NCI-H510A treated with DMSO at 0.1 percent for 48 hours (cell line): ENCODE data around the gene CMTR1.

ENCODE experiments used
- DNase-seq: peaks from one replicate; lab custom pipeline; 2025; lab: John Stamatoyannopoulos, UW

The CMTR1 gene

DNA sequence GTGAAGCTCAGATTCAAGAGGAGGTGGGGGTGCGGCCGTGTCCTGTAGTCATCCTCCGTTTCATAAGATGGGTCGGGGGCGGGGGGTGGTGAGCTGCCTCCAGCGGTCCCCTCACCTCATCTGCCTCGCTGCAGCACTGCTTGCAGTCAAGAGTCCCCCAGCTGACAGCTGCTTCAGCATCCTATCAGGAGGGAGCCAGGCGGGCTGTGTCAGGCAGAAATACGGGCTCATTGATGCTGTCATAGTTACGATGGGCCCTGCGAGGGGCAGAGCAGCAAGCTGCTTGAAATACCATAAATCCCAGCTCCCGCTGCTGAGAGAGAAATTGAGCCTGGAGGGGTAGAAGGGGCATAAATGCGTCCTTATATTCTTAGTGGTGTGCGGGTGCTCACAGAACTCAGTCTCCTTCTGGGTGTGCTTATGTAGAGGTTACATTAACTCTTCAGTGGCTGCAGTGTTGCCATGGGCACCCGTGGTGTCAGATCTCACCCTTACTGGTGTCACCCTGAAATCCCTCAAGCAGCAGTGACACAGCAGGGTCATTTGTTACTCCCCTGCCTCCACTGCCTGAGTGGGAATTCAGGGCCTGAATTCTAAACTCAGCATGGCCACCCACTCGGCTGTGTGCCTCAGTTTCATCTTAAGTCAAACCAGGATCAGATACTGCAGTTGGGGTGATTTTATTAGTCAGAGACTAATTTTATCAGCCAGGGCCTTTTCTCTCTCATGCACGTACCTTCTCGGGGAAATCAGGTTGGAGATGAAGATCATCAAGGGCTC is 44.8 kb downstream of the CMTR1 start:
- DNase-seq, result no peak

DNA sequence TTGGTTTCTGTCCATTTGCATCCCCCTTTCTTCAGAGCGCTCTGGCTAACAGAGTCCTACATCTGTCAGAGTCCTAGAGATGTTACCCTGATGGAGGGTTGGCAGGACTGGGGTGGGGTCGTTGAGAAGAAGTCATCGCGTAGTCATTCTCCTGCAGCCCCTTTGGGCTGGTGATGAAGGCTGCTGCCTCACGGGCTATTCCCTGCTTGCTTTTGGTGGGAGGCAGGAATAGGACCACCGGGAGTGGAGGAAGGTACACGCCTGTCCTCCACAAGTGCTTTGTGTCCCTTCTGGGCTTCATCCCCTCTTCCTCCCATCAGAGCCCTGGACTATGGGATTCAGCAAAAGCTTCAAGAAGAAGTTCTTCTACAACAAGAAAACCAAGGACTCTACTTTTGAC is 45.8 kb downstream of the CMTR1 start:
- no peak for DNase-seq

DNA sequence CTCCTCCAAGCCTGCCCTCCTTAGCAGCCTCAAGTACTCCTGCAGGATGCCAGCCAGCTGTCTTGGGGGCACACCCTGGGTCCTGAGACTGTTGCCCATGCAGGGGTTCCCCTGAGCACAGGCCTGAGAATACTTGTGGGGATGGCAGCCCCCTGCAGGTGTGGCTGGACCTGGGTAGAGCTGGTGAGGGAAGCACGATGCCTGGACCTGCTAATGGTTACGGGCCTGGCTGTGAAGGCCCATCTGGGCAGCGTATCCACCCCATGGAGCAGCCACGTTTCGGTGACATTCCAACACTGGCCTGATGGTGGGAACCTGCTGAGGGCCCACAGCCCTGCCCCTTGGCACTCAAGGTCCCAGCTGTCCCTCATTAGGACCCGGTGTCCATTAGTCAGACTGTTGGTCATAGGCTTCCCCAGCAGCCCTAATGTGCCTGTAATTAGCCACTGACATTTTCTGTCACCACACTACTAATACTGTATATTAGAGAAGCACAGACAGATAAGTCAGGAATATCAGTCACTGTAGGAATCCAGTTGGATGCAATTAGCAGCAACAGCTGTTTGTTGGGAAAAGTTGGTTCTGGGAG is 46.3 kb downstream of the CMTR1 start:
- no peak for DNase-seq

DNA sequence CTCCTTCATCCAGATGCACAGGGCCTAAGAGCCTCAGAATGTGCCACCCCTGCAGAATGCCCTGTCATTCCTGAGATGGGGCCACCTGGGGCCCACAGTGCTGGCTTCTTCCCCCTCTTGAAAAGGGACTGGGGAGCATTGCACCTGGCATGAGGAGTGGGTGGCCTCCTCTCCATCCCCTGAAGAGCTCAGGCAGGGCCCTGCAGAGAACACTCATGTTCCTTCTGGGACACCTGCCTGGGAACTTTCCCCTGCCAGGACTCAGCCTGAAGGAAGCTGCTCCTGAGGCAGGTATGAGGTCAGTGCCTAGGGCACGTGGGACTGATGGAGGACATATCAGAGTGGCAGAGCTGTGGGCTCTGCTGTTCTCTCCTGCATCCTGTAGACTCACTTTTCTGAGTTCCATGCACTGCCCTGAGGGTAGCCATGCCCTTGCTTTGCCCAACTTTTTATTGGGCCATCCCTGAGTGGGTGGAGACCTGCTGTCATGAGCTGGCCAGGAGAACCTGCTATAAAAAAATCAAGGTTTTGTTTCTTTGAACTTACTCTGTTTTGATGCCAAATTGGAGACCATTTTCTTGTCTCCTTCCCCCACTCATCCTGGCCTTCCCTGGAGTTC is 47.2 kb downstream of the CMTR1 start:
- DNase-seq, result no peak

DNA sequence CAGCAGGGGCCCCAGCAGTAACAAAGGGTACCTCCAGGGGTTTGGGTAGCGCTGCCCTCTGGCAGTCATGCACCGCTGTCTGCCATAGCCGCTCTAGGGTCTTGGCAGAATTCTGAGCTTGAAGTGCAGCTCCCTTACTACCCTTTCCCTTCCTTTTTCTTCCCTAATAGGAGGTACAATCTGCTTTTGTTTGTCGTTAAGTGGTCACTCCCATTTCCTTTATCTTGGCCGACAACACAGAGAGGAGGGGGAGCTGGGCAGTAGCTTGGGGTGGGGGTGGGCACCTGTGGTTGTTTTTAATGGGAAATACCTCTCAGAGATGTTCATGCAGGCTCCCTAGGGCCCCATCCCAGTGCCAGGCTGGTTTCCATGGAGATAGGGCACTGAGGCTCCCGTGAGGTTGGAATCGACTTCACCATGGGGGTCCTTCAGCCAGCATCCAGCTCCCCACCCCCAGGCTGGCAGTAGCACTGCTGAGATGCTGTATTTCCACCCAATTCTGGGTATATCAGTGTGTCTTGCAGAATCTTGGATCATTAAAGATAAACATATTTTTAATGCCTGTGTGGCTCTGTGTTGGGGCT is 48.0 kb downstream of the CMTR1 start:
- no peak for DNase-seq

DNA sequence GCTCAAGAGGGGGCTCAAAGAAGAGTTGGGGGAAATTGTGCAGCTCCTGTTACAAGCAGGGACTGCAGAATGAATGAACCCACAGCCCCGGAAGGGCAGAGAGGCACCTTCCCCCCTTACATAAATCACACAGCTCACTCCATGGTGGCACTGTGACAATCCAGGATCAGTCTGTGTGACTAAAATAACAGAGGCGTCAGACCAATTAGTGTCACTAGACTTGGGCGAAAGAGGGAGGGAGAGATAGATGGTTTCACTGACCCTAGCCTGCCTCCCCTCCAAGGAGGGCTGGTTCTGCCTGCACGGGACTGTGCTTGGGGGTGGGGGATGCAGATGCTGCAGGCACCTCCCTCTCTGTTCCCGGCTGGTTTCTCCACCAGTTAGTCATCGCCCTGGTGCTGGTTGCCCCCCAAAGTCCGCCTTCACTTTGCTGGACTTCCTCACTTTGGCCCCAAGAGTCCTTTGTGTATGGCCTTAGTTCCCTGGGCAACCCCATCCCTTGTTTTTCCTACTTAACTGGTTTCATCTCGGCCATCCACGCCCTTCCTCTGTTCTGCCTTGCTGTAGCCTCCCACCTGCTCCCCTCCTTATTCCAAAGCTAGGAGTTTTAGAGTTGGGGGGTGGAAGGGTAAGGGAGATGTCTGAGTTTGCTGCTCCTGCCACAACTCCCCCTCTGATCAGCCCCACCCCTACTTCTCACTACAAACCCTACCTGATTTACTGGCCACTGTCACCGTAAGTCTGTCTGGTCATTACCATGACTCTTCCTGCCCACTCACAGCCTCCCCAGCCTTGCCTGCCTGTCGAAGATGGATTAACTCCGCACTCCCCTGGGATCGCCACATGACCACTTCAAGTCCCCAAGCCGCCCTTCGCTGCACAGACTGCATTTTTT is 48.9 kb downstream of the CMTR1 start:
- no peak for DNase-seq

DNA sequence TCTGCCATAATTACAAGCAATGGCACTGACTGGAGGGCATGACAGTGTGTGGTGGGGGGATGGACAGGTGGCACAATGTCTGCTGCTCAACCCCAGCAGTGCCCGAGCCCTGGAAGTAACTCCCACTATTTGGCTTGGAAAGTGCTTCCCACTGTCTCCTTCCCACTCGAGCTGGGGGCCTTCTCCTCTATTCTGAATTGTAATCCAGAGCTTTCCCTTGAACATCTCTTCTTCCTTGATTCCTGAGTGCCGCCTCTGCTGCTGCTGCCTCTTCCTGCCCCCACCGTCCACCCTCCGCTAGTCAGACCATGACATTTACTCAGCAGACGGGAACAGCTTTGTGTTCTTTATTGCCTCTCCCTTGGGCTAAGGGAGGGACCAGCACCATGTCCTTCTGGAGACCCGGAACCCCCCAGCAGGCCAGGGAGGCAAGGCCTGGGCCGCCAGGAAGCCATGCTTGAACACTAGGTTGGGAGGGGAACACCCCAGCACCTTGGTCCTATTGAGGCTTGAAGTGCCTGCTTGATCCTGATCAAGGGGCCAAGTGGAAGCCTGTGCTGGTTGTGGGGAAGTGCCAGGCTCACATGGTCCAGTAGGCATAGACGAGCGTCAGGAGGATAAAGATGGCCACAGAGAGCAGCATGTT is 49.7 kb downstream of the CMTR1 start:
- no peak for DNase-seq

DNA sequence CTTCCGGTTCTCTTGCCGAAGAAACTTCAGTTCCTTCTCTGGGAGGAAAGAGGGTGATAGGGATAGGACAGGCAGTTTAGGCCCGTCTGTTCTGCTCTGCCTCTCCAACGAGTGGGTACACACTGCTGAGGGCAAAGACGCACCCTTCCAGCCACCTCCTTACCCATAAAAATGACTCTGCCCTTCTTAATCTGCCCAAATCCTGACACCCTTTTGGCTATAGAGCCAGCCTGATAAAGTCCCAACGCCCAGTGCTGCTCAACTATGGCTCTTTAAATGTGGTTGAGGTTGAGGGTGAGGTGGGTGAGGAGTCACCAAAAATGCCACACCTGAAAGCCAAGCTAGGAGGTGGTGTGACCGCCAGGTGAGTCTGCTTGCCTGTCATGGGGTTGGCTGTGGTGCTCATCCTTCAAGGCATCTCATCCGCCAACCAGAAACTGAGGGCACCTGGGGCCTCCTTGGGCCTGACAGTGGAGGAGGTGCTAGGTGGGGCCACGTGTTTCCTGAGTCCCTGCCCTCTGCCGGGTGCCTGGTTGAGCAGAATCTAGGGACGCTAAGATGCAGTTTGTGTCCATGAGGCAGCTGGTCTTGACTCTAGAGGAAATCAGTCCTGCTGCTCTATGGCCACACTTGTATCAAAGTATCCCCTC is 50.4 kb downstream of the CMTR1 start:
- no peak for DNase-seq

DNA sequence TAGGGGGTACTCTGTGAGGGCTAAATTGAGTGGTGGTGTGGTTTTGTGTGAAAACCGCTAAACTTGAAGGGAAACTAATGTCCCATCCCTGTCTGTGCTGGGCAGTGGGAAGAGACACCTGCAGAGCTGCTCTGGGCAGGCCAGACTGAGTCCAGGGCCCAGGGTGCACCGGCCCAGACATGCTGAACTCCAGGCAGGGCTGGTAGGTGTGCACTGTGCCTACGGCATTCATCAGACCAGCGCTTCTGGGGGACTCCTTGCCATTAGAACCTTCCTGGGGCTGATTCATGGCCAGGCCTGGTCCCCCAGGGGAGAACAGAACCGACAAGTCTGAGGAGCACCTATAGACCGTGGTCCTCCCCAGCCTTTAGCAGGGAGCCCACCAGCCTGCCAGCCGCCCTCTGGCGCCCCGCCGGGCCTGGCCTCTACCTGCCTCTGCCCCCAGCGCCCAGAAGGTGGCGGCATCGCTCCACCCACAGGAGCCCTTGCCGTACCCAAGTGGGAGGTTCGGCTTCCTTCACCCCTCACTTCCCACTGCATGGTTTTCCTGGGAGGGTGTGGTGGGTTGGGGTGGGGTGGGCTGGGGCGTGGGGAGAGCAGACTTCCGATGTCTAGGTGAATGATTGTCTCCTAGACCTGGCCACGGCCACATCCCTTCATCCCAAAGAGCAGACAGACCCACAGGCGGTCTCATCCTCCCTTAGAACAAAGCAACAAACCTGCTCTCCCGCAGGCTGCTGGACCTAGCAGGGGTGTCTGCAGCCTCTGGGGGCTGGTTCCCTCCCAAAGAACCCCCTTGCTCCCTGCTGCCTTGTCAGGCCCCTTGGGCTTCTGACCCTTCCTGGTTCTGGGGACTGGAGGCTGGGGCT is 51.1 kb downstream of the CMTR1 start:
- peak; percentile 14 for DNase-seq

DNA sequence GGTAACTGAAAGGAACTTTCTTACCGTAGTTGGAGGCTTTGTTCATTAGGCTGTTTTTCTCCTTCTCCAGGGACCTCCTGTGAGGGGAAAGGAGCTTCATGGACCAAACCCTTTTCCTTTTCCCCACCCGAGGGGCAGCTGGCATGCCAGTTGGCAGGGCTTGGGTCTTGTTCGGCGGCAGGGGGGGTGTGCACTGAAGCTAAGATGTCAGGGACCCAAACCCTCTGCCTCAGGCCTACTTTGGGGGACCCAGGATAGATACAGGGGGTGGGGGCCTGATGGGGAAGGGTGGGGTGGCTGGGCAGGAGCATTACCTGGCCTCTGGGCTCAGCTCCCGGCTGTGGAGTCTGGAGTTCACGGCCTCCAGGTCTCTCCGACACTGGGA is 51.8 kb downstream of the CMTR1 start:
- no peak for DNase-seq

DNA sequence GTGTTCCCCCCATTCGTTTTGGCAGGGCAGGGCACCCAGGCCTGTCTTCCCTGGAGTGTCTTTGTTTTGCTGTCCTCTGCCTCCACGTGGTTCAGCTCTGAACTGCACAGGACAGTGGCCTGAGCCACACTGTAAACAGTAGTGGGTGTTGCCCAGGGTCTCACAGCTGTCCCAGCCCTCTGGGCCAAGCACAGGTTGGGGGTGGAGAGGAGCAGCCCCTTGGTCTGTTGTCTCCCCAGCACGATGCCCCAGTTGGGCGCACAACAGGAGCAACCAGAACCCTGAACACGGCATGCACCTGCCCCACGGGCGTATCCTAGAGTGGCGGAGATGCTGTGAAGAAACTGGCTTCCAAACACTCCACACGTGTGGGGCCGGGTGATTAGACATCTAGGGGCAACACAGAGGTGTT is 52.3 kb downstream of the CMTR1 start:
- DNase-seq, result peak; percentile 12

DNA sequence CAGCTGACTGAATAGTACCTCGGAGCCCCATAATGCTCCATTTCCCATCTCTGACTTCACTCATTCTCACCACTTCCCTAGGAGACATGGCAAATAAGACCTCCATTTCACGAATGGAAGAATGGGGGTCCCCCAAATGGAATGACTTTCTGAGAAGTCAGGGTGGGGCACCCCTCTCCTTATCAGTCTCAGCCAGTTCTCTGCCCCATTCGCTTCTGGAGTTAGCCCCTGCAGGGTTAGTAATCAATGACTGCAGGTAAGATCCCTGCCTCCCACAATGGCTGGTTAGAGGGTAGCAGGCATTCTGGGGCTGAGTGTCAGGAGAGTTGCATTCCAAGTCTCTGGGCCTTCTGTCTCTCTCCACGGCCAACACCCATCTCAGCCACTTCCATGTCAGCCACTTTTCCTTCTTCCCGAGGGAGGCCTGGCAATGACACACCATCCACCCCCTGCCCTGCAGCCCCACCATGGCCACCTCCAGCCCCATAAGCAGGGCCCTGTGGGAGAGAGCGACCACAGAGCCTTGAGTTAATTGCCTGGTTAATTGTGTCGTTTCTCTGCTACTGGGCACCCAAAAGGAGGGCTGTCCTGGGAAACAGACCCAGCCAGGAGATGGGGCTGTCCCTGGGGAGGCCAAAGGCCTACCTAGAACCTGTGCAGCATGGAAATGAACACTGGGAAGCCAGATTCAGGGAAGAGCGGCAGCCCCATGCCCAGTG is 53.3 kb downstream of the CMTR1 start:
- no peak for DNase-seq

DNA sequence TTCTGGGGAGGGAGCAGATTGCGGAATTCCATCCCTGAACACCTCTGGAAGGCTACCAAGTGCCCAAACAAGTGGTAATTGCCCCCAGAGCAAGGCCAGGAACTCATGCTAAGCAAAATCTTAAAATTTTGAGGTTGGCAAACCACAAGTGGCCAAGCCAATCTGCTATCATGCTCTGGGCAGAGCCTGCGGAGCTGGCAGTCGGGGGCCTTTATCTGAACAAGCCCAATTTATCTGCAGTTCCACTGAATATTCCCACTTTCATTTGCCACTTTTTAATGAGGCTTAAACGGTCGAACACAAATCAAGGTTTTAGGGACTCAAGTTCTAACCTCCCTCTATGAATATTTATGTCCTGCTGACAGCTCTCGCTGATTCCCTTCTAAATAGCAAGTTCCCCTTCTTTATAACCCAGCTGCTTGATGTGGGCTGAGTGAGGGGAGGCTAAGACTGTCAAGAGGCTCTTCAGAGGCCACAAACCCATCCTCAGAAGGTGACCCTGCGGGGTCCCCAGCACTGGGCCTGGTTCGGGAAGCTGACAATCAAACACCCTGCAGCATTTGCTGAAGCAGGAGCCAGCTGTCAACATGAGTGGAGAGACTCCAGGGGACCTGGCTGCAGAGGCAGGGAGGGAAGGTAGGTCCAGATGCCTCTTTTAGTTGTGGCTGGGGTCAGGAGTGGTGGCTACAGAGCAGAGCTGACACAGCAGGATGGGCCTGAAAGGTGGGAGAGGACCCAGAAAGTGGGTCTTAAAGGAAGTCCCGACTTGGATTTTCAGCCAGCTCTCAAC is 54.8 kb downstream of the CMTR1 start:
- DNase-seq, result no peak

DNA sequence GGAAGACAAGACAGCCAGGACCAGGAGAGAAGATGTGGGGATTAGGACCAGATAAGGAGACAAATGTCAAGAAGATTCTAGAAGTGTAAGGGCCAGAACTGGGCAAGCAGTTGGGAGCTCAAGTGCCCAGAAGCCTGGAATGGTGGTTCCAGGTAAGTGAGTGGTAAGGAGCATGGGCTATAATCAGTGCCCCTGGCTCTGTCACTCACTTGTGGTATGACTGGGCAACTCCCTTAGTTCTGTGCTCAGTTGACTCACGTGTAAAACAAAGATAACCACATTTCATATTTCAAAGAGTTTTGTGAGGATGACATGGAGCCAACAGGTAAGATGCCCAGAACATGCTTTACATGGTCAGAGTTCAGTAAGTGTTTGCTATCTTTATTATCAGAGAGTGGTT is 55.5 kb downstream of the CMTR1 start:
- DNase-seq, result no peak

DNA sequence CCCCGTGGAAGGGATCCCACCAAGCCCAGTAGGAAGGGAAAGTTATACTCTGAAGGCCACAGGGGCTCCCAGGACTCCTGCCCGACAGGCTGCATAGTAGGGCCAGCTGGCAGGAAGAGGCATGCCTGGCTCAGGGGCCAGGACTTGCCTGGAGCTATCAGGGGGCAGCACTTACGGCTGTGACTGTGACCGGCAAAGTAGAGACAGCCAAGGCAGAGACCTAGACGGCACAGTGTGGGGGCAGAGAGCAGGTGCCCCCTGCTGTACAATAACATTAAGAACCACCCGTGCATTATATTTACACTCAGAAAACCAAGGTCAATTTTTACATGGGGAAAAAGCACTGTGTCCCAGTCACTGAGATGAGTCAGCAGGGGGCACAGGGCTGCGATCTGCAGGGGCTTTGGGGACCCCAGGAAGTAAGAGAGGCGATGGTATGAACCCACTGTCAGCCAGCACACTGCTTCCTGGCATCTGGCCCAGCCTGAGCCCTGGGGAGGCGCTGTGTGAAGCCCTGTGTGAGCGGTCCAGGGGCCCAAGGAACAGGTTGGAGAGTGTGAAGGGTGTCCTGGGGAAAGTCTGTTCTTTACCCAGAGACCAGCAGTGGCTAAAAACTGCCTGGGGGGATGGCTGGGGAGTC is 56.8 kb downstream of the CMTR1 start:
- no peak for DNase-seq

DNA sequence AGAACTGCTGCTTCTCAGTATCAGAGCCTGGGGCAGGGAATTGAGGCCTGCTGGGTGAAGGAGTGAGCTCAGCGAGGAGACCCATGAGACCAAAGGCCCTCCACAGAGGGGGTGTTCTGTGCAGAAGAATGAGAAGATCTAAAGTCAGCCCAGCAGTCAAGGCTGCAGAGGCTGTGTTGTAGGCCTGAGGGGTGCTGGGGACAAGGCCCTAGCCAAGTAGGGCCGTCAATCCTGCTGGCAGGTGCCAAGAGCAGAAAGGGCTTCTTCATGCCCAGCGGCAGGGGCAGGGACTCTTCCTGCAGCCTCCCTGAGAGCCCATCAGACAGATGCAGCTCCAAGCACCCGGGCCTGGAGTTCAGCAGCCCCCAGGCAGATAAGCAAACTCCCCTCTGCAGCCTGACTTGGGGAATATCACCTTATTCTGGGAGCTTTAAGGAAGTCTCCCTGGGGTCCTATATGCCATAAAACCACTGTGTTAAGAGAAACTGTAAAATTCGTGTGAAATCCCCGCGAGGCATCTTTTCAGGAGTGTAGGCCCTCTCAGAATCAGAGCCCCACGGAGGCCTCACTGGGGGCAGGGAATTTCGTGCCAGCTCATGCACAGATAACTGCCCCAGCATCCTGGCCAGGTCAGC is 57.6 kb downstream of the CMTR1 start:
- no peak for DNase-seq

DNA sequence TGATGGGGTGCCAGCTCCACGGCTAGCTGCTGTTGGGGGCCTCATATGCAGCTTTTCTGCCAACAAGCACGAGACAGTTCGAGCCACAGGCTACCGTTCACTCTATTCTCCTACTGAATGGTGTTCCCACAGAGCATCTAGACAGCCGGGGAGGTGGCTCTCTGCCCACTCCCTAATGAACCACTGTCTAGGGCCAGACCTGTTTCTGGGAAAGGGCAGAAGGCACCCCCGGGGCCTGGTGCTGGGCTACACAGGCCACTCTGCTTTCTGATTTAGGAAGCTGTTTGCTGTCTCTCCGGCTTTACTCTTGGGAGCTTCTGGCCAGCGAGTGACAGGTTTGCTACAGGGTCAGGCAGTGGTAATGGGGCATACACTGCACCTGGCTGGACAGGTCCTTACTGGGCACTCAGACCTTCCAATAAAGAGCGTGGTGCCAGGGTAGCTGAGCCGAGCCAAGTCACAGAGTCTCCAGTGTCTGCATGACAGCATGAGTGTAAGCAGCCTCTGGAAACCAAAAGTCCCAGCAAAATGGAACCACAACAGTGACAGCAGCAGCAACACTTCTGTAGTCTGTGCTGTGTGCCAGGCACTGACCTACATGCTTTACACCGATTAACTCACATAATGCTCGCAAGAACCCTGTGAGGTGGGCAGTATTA is 58.3 kb downstream of the CMTR1 start:
- no peak for DNase-seq
